HepG2 (cell line): ENCODE data around the gene ZCCHC3. TPM values are rescaled to one million over a fixed set of nuclear protein-coding genes. Genes with fewer than 3 reads are reported as not detected.

Source experiments
- EP300 ChIP-seq, 3 experiments: sonication (generic) in 1 of 3; formaldehyde crosslinking in 1 of 3; IDR thresholded peaks; 2 replicates each; pipeline versions ENCODE4 v1.5.1 to v1.6.1; 2011 to 2020; ENCODE audit warnings: low read depth in 2 of 3, low read length in 2 of 3, borderline replicate concordance in 1 of 3, improper control_type of control experiment in 1 of 3, mild to moderate bottlenecking in 1 of 3, missing genetic modification reagents in 1 of 3, moderate library complexity in 1 of 3
- FOXC1 ChIP-seq: sonication (generic); formaldehyde crosslinking; IDR thresholded peaks from 2 replicates; pipeline ENCODE4 v1.8.0; 2022; ENCODE audit warnings: mild to moderate bottlenecking, missing genetic modification reagents, borderline replicate concordance
- HBP1 ChIP-seq: IDR thresholded peaks from 2 replicates; pipeline ENCODE4 v1.6.1; 2016; ENCODE audit warnings: low read depth, control low read depth
- HMG20B ChIP-seq: conservative IDR thresholded peaks from 2 replicates; pipeline ENCODE4 v1.6.1; 2016; ENCODE audit warnings: missing genetic modification reagents, missing compliant biosample characterization
- HNRNPK ChIP-seq: fragments of 200-400 bp; formaldehyde crosslinking; IDR thresholded peaks from 2 replicates; pipeline ENCODE4 v1.6.1; 2018; ENCODE audit warnings: low read length, low read depth, moderate library complexity, mild to moderate bottlenecking; ENCODE audit not compliant: poor library complexity, severe bottlenecking
- JDP2 ChIP-seq: sonication (generic); formaldehyde crosslinking; IDR thresholded peaks from 2 replicates; pipeline ENCODE4 v1.8.1; 2022; ENCODE audit warnings: missing genetic modification reagents, borderline replicate concordance
- PLRG1 ChIP-seq: fragments of 450-650 bp; conservative IDR thresholded peaks from 2 replicates; pipeline ENCODE4 v1.6.1; 2016
- RAD21 ChIP-seq: fragments of 450-650 bp; formaldehyde crosslinking; IDR thresholded peaks from 2 replicates; pipeline ENCODE4 v1.5.0; 2020; ENCODE audit warnings: mild to moderate bottlenecking
- REL ChIP-seq: sonication (generic); formaldehyde crosslinking; conservative IDR thresholded peaks from 2 replicates; pipeline ENCODE4 v1.8.0; 2022; ENCODE audit warnings: mild to moderate bottlenecking, missing genetic modification reagents, moderate library complexity
- RXRB ChIP-seq: IDR thresholded peaks from 2 replicates; pipeline ENCODE4 v1.6.1; 2016; ENCODE audit warnings: borderline replicate concordance, missing genetic modification reagents, missing compliant biosample characterization
- SOX13 ChIP-seq, 3 experiments: fragments of 450-650 bp in 1 of 3; sonication (generic) in 1 of 3; formaldehyde crosslinking in 1 of 3; IDR thresholded peaks in 2 of 3; conservative IDR thresholded peaks in 1 of 3; 2 replicates each; pipeline versions ENCODE4 v1.5.0 to v1.6.1; 2016 to 2020; ENCODE audit warnings: antibody characterized with exemption in 1 of 3, mild to moderate bottlenecking in 1 of 3, missing compliant biosample characterization in 1 of 3, missing genetic modification reagents in 1 of 3, moderate library complexity in 1 of 3
- ZBTB26 ChIP-seq: IDR thresholded peaks from 2 replicates; pipeline ENCODE4 v1.6.1; 2016; ENCODE audit warnings: missing compliant biosample characterization, missing genetic modification reagents, borderline replicate concordance
- ZBTB7B ChIP-seq: sonication (generic); formaldehyde crosslinking; IDR thresholded peaks from 2 replicates; pipeline ENCODE4 v1.4.0; 2020; ENCODE audit warnings: missing genetic modification reagents
- ZNF160 ChIP-seq: sonication (generic); formaldehyde crosslinking; IDR thresholded peaks from 2 replicates; pipeline ENCODE4 v1.8.0; 2022; ENCODE audit warnings: mild to moderate bottlenecking, inconsistent platforms, missing genetic modification reagents
- ZNF205 ChIP-seq: IDR thresholded peaks from 2 replicates; pipeline ENCODE4 v1.6.1; 2018; ENCODE audit warnings: missing biosample characterization, missing genetic modification reagents
- ZNF263 ChIP-seq: sonication (generic); formaldehyde crosslinking; IDR thresholded peaks from 2 replicates; pipeline ENCODE4 v1.4.0; 2020; ENCODE audit warnings: missing genetic modification reagents
- ZNF382 ChIP-seq: sonication (generic); formaldehyde crosslinking; IDR thresholded peaks from 2 replicates; pipeline ENCODE4 v1.5.0; 2020; ENCODE audit warnings: missing genetic modification reagents, mild to moderate bottlenecking, borderline replicate concordance
- ZNF430 ChIP-seq: sonication (generic); formaldehyde crosslinking; IDR thresholded peaks from 2 replicates; pipeline ENCODE4 v1.9.0; 2021; ENCODE audit warnings: mild to moderate bottlenecking, missing genetic modification reagents
- ZNF605 ChIP-seq: sonication (generic); formaldehyde crosslinking; IDR thresholded peaks from 2 replicates; pipeline ENCODE4 v1.8.0; 2022; ENCODE audit warnings: mild to moderate bottlenecking, missing genetic modification reagents
- ZNF746 ChIP-seq: sonication (generic); formaldehyde crosslinking; IDR thresholded peaks from 2 replicates; pipeline ENCODE4 v1.8.0; 2022; ENCODE audit warnings: mild to moderate bottlenecking, missing genetic modification reagents
- polyA plus RNA-seq, 8 experiments: library from polyadenylated mRNA; depleted of rRNA in 3 of 8; stranded (reverse) in 7 of 8; unstranded in 1 of 8; fragments of >200 nt; fragmentation: Illumina TruSeq in 4 of 8; extraction: Trizol in 4 of 8; gene quantifications; 2 replicates each; pipeline versions ENCODE4 v1.2.1 to v1.2.3, GENCODE V29; 2011 to 2016; ENCODE audit warnings: low read depth in 4 of 8, missing spikeins in 1 of 8, mixed read lengths in 1 of 8; ENCODE audit not compliant: insufficient read depth in 1 of 8
- total RNA-seq, 5 experiments: library from RNA; depleted of rRNA; stranded (reverse); fragments of >200 nt; fragmentation: Illumina TruSeq; extraction: Trizol; gene quantifications; 2 replicates each; pipeline ENCODE4 v1.2.3, GENCODE V29; 2016; ENCODE audit warnings: low read depth in 1 of 5
- TF ChIP-seq, protein P1 (sequence below): sonication (generic); IDR thresholded peaks from 2 replicates; pipeline ENCODE4 v1.6.1; 2016; ENCODE audit warnings: low read depth, borderline replicate concordance
- TF ChIP-seq, protein P2 (sequence below): sonication (generic); formaldehyde crosslinking; conservative IDR thresholded peaks from 2 replicates; pipeline ENCODE4 v1.4.0; 2020; ENCODE audit warnings: missing genetic modification reagents

ZCCHC3 gene
- total and polyA plus RNA-seq, 2 of the 13 experiments (the other 11 are each of a cell fraction or from before 2014, with no cell fraction given): 46.6 to 63.0 TPM

- TF ChIP-seq HBP1 (CRISPR knock-in tag) (peak; percentile 38; the same call in 1 of the 2 replicates), ZBTB26 (no peak), FOXC1 (no peak; the same call in 1 of the 2 replicates), RAD21 (CRISPR knock-in tag) (peak; percentile 48; the same call in 1 of the 2 replicates), REL (CRISPR knock-in tag) (no peak), JDP2 (CRISPR knock-in tag) (peak; percentile 18; the same call in 1 of the 2 replicates), EP300 (IDR thresholded peaks at IDR 0.05; ENCODE audit: low read depth in 2 of 2, low read length in 2 of 2) (peak; percentile 31 to 86; a peak in 3 of 4 replicates), EP300 (CRISPR knock-in tag; IDR thresholded peaks at IDR 0.05; ENCODE audit: borderline replicate concordance) (no peak; the same call in 1 of the 2 replicates), ZNF160 (CRISPR knock-in tag) (peak; percentile 6; the same call in 1 of the 2 replicates), ZBTB7B (CRISPR knock-in tag) (peak; percentile 53), ZNF605 (peak; percentile 96), SOX13 (IDR thresholded peaks at IDR 0.05) (peak; percentile 63), SOX13 (CRISPR knock-in tag; conservative IDR thresholded peaks at IDR 0.05 in 1 of 2, IDR thresholded peaks at IDR 0.05 in 1 of 2) (peak in 1 of 2 experiments; percentile 64; a peak in 2 of 4 replicates), RXRB (CRISPR knock-in tag) (peak; percentile 62; the same call in 1 of the 2 replicates), ZNF382 (CRISPR knock-in tag) (no peak), ZNF263 (peak; percentile 91), PLRG1 (no peak), ZNF430 (CRISPR knock-in tag) (peak; percentile 79), ZNF205 (CRISPR knock-in tag) (peak; percentile 76; the same call in 1 of the 2 replicates), HNRNPK (peak; percentile 99), ZNF746 (CRISPR knock-in tag) (peak; percentile 98; the same call in 1 of the 2 replicates), HMG20B (no peak)
- TF ChIP-seq, protein P1, sequence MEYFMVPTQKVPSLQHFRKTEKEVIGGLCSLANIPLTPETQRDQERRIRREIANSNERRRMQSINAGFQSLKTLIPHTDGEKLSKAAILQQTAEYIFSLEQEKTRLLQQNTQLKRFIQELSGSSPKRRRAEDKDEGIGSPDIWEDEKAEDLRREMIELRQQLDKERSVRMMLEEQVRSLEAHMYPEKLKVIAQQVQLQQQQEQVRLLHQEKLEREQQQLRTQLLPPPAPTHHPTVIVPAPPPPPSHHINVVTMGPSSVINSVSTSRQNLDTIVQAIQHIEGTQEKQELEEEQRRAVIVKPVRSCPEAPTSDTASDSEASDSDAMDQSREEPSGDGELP: peak; percentile 61; the same call in 1 of the 2 replicates
- TF ChIP-seq, protein P2, sequence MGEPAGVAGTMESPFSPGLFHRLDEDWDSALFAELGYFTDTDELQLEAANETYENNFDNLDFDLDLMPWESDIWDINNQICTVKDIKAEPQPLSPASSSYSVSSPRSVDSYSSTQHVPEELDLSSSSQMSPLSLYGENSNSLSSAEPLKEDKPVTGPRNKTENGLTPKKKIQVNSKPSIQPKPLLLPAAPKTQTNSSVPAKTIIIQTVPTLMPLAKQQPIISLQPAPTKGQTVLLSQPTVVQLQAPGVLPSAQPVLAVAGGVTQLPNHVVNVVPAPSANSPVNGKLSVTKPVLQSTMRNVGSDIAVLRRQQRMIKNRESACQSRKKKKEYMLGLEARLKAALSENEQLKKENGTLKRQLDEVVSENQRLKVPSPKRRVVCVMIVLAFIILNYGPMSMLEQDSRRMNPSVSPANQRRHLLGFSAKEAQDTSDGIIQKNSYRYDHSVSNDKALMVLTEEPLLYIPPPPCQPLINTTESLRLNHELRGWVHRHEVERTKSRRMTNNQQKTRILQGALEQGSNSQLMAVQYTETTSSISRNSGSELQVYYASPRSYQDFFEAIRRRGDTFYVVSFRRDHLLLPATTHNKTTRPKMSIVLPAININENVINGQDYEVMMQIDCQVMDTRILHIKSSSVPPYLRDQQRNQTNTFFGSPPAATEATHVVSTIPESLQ (CRISPR knock-in tag): no peak
Observed at GRCh38 chr20:327186-328026, 30.0 kb downstream of the ZCCHC3 start (continued).
